Measurements from ENCODE around the gene CCK. TPM values are rescaled to one million over a fixed set of nuclear protein-coding genes. Genes with fewer than 3 reads are reported as not detected.

Gene CCK
- polyA plus RNA-seq, 2 donors, result 0.12 to 0.19 TPM

- Histone ChIP-seq H3K36me3 (ENCODE audit: control insufficient read depth in 2 of 2, insufficient read depth in 2 of 2, low read length in 1 of 2) (peaks cover 18 to 23% of the 10 kb centered on the region in 2 donors), H3K9me3 (ENCODE audit: control insufficient read depth in 2 of 2, insufficient read depth in 1 of 2, low read depth in 1 of 2, low read length in 1 of 2) (no peaks in the 10 kb centered on the region), H3K27ac (ENCODE audit: low read depth in 2 of 2, low read length in 1 of 2) (no peak overlapping the region), H3K27me3 (ENCODE audit: control insufficient read depth in 1 of 2, insufficient read depth in 2 of 2, low read length in 2 of 2) (no peaks in the 10 kb centered on the region), H3K4me3 (ENCODE audit: low read depth in 1 of 2, low read length in 2 of 2) (no peak overlapping the region), H3K4me1 (ENCODE audit: control insufficient read depth in 2 of 2, insufficient read depth in 2 of 2, low read length in 1 of 2) (peaks cover 0 to 2% of the 10 kb centered on the region in 2 donors)
- 85 to 91% methylated on average over 17 of the region's 17 CpGs for WGBS, 2 donors
Observed at GRCh38 chr3:42220436-42221121, 45.4 kb downstream of the CCK start.

DNA sequence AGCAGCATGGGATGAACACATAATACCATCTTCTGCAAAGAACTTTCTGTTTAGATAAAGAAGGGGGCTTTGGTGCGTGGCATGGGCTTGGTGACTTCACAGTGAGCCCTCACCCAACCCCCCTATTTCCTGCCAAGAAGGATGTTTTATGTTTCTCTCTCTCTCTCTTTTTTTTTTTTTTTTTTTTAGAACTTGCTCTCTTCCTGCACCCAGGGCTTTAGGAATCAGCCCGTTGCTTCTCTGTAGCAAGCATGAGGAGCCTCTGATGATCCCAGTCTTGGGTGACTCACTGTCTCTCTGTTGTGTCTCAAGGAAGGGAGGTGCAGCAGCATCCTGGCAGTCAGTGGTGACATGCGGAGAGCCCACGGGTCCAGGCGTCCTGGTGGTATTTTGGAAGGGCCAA lies 49.1 kb downstream of the CCK start:
- no peak overlapping the region for H3K4me3 ChIP-seq (ENCODE audit: low read depth in 1 of 2, low read length in 2 of 2)
- H3K9me3 ChIP-seq (ENCODE audit: control insufficient read depth in 2 of 2, insufficient read depth in 1 of 2, low read depth in 1 of 2, low read length in 1 of 2), result no peaks in the 10 kb centered on the region
- 78 to 83% methylated on average over 5 of the region's 5 CpGs for WGBS, 2 donors
- no peak overlapping the region for H3K27ac ChIP-seq (ENCODE audit: low read depth in 2 of 2, low read length in 1 of 2)
- H3K27me3 ChIP-seq (ENCODE audit: control insufficient read depth in 1 of 2, insufficient read depth in 2 of 2, low read length in 2 of 2), result no peaks in the 10 kb centered on the region
- H3K4me1 ChIP-seq (ENCODE audit: control insufficient read depth in 2 of 2, insufficient read depth in 2 of 2, low read length in 1 of 2), result peaks cover 0 to 2% of the 10 kb centered on the region in 2 donors
- H3K36me3 ChIP-seq (ENCODE audit: control insufficient read depth in 2 of 2, insufficient read depth in 2 of 2, low read length in 1 of 2), result peaks cover 9 to 14% of the 10 kb centered on the region in 2 donors

DNA sequence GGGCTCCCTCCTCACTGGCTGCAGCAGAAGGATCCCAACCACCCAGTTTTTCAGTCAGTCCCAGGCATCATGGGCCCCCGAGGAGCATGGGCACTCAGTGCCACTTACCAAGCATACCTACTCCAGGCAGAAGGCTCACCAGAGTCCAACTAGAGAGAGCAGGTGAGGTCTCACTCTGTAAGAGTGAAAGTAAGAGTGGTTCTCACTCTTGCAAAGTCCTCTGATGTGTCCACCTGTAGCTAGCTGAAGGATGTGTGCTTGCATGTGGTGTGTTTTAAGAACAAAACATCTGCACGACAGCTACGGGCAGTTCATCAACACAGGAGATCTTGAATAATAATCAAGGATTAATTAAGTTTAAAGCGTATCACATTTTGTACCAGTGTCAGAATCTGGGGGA lies 49.7 kb downstream of the CCK start:
- Histone ChIP-seq H3K36me3 (ENCODE audit: control insufficient read depth in 2 of 2, insufficient read depth in 2 of 2, low read length in 1 of 2) (peaks cover 8 to 14% of the 10 kb centered on the region in 2 donors), H3K9me3 (ENCODE audit: control insufficient read depth in 2 of 2, insufficient read depth in 1 of 2, low read depth in 1 of 2, low read length in 1 of 2) (no peaks in the 10 kb centered on the region), H3K4me1 (ENCODE audit: control insufficient read depth in 2 of 2, insufficient read depth in 2 of 2, low read length in 1 of 2) (peaks cover 0 to 2% of the 10 kb centered on the region in 2 donors), H3K4me3 (ENCODE audit: low read depth in 1 of 2, low read length in 2 of 2) (no peak overlapping the region), H3K27me3 (ENCODE audit: control insufficient read depth in 1 of 2, insufficient read depth in 2 of 2, low read length in 2 of 2) (no peaks in the 10 kb centered on the region), H3K27ac (ENCODE audit: low read depth in 2 of 2, low read length in 1 of 2) (no peak overlapping the region)
- 81 to 84% methylated on average over 4 of the region's 4 CpGs for WGBS, 2 donors

DNA sequence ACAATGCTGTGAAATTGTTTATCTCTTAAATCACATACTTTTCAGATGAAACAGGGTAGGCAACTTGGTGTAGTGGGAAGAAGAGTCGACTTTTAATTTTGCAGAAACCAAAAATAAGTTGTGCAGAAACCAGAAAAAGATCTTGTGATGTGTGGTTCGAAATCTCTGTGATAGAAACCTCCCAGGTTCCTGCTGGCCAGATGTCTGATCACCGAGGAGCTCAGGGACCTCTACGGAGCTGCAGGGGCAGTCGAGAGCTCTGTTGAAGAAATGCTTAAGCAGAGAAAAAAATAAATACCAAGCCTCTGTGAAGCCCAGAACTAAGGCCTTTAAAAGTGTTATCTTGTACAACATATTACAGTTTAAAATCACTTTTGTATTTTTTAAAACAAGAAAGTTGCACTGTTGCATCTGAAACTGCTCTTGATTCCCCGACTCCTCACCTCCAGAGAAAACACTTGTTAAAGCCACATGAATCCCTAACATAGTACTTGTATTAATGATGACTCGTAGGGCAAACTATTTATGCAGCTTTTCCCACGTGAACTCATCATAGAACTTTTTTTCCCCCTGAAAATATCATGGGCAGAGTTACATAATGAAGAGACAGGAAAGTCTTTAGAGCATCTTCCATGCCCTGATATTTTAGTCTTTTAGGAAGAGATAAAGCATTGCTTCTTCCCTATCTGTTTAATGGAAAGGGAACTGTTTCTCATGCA lies 51.3 kb downstream of the CCK start:
- H3K4me3 ChIP-seq (ENCODE audit: low read depth in 1 of 2, low read length in 2 of 2), result no peak overlapping the region
- WGBS, 2 donors, result 66 to 69% methylated on average over 8 of the region's 8 CpGs
- peaks cover 0 to 2% of the 10 kb centered on the region in 2 donors for H3K4me1 ChIP-seq (ENCODE audit: control insufficient read depth in 2 of 2, insufficient read depth in 2 of 2, low read length in 1 of 2)
- H3K27ac ChIP-seq (ENCODE audit: low read depth in 2 of 2, low read length in 1 of 2), result no peak overlapping the region
- no peaks in the 10 kb centered on the region for H3K9me3 ChIP-seq (ENCODE audit: control insufficient read depth in 2 of 2, insufficient read depth in 1 of 2, low read depth in 1 of 2, low read length in 1 of 2)
- H3K36me3 ChIP-seq (ENCODE audit: control insufficient read depth in 2 of 2, insufficient read depth in 2 of 2, low read length in 1 of 2), result peaks cover 3 to 18% of the 10 kb centered on the region in 2 donors
- H3K27me3 ChIP-seq (ENCODE audit: control insufficient read depth in 1 of 2, insufficient read depth in 2 of 2, low read length in 2 of 2), result no peaks in the 10 kb centered on the region

DNA sequence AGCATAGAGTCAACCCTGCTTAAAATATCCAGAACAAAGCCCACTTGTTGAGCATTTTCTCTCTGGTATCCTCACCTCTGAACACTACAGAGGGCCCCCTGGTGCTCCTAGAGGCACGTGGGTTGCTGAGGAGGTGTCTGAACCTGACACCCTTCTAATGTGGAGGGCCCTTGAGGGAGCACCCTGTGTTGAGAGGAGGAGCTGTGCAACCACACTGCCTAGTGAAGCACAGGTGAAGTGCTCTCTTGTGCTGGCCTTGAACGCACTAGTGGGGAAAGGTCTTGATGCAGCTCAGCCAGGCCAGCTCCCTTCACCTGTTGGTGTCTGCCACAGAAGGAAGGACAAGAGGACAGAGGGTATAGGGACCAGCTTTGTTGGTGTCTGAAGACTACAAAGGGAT lies 51.9 kb downstream of the CCK start:
- H3K27ac ChIP-seq (ENCODE audit: low read depth in 2 of 2, low read length in 1 of 2), result no peak overlapping the region
- H3K9me3 ChIP-seq (ENCODE audit: control insufficient read depth in 2 of 2, insufficient read depth in 1 of 2, low read depth in 1 of 2, low read length in 1 of 2), result no peaks in the 10 kb centered on the region
- 68 to 71% methylated on average over 2 of the region's 2 CpGs for whole genome bisulfite sequencing, 2 donors
- peaks cover 0 to 2% of the 10 kb centered on the region in 2 donors for H3K4me1 ChIP-seq (ENCODE audit: control insufficient read depth in 2 of 2, insufficient read depth in 2 of 2, low read length in 1 of 2)
- no peak overlapping the region for H3K4me3 ChIP-seq (ENCODE audit: low read depth in 1 of 2, low read length in 2 of 2)
- H3K36me3 ChIP-seq (ENCODE audit: control insufficient read depth in 2 of 2, insufficient read depth in 2 of 2, low read length in 1 of 2), result peaks cover 3 to 22% of the 10 kb centered on the region in 2 donors
- no peaks in the 10 kb centered on the region for H3K27me3 ChIP-seq (ENCODE audit: control insufficient read depth in 1 of 2, insufficient read depth in 2 of 2, low read length in 2 of 2)

DNA sequence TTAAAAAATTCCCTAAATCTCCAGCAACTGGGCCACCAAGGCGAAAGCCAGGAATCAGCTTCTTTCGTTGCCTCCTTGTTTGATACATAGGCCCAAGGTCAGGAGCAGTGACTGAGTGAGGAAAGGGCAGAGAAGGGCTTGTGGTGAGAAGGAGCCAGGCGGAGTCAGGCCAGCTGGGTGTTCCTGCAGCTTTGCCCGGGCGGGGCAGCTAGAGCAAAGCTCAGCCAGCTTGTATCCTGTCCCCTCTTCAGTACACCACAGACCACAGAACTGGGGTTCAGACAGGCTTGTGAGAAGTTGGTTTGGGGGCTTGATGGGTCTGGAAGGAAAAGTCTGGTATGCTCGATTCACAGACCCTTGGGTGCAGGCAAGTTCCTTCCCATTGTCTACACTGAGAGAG lies 52.6 kb downstream of the CCK start:
- peaks cover 6 to 23% of the 10 kb centered on the region in 2 donors for H3K36me3 ChIP-seq (ENCODE audit: control insufficient read depth in 2 of 2, insufficient read depth in 2 of 2, low read length in 1 of 2)
- no peaks in the 10 kb centered on the region for H3K27me3 ChIP-seq (ENCODE audit: control insufficient read depth in 1 of 2, insufficient read depth in 2 of 2, low read length in 2 of 2)
- H3K4me1 ChIP-seq (ENCODE audit: control insufficient read depth in 2 of 2, insufficient read depth in 2 of 2, low read length in 1 of 2), result peaks cover 0 to 2% of the 10 kb centered on the region in 2 donors
- H3K27ac ChIP-seq (ENCODE audit: low read depth in 2 of 2, low read length in 1 of 2), result no peak overlapping the region
- no peaks in the 10 kb centered on the region for H3K9me3 ChIP-seq (ENCODE audit: control insufficient read depth in 2 of 2, insufficient read depth in 1 of 2, low read depth in 1 of 2, low read length in 1 of 2)
- 70 to 81% methylated on average over 6 of the region's 6 CpGs for WGBS, 2 donors
- no peak overlapping the region for H3K4me3 ChIP-seq (ENCODE audit: low read depth in 1 of 2, low read length in 2 of 2)

DNA sequence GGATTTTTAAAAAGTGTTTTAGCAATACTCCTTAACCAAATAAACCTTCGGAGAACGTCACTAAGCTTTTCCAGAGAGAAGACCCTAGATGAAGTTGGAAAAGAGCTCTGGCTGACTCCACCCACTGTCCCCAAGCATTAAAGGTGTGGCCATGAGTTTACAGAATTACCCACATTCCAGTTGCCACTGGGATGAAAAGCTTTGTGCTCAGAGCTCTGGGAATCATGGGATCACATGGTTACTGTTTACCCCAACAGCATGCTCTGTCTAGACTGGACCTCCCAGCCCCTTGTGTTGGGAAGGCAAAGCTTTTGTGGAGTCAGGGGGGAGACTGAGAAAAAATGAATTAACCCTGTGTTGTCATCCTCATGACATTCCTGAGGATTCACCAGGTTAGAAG lies 55.3 kb downstream of the CCK start:
- H3K9me3 ChIP-seq (ENCODE audit: control insufficient read depth in 2 of 2, insufficient read depth in 1 of 2, low read depth in 1 of 2, low read length in 1 of 2), result no peaks in the 10 kb centered on the region
- H3K27ac ChIP-seq (ENCODE audit: low read depth in 2 of 2, low read length in 1 of 2), result no peak overlapping the region
- WGBS, 2 donors, result 44 to 82% methylated on average over 2 of the region's 2 CpGs
- H3K4me3 ChIP-seq (ENCODE audit: low read depth in 1 of 2, low read length in 2 of 2), result no peak overlapping the region
- no peaks in the 10 kb centered on the region for H3K4me1 ChIP-seq (ENCODE audit: control insufficient read depth in 2 of 2, insufficient read depth in 2 of 2, low read length in 1 of 2)
- H3K27me3 ChIP-seq (ENCODE audit: control insufficient read depth in 1 of 2, insufficient read depth in 2 of 2, low read length in 2 of 2), result no peaks in the 10 kb centered on the region
- H3K36me3 ChIP-seq (ENCODE audit: control insufficient read depth in 2 of 2, insufficient read depth in 2 of 2, low read length in 1 of 2), result peaks cover 11 to 28% of the 10 kb centered on the region in 2 donors

- Histone ChIP-seq H3K9me3 (ENCODE audit: control insufficient read depth in 2 of 2, insufficient read depth in 1 of 2, low read depth in 1 of 2, low read length in 1 of 2) (no peaks in the 10 kb centered on the region), H3K36me3 (ENCODE audit: control insufficient read depth in 2 of 2, insufficient read depth in 2 of 2, low read length in 1 of 2) (peaks cover 11 to 30% of the 10 kb centered on the region in 2 donors), H3K4me1 (ENCODE audit: control insufficient read depth in 2 of 2, insufficient read depth in 2 of 2, low read length in 1 of 2) (no peaks in the 10 kb centered on the region), H3K27me3 (ENCODE audit: control insufficient read depth in 1 of 2, insufficient read depth in 2 of 2, low read length in 2 of 2) (no peaks in the 10 kb centered on the region), H3K27ac (ENCODE audit: low read depth in 2 of 2, low read length in 1 of 2) (no peak overlapping the region), H3K4me3 (ENCODE audit: low read depth in 1 of 2, low read length in 2 of 2) (no peak overlapping the region)
- WGBS, 2 donors, result 74 to 79% methylated on average over 12 of the region's 12 CpGs
Observed at GRCh38 chr3:42209917-42210316, 56.1 kb downstream of the CCK start.

Data from esophagus (tissue), 2 donors.